NCI-H1092 (cell line): ENCODE results near the gene G6PD.
"Not testable (repeated sequence)": the region's sequence is repeated elsewhere in the genome, so short reads cannot be mapped to it uniquely, and the experiment has no call there.

Experiments
- DNase-seq: peaks from one replicate; lab custom pipeline; 2025; lab: John Stamatoyannopoulos, UW

G6PD gene

DNA sequence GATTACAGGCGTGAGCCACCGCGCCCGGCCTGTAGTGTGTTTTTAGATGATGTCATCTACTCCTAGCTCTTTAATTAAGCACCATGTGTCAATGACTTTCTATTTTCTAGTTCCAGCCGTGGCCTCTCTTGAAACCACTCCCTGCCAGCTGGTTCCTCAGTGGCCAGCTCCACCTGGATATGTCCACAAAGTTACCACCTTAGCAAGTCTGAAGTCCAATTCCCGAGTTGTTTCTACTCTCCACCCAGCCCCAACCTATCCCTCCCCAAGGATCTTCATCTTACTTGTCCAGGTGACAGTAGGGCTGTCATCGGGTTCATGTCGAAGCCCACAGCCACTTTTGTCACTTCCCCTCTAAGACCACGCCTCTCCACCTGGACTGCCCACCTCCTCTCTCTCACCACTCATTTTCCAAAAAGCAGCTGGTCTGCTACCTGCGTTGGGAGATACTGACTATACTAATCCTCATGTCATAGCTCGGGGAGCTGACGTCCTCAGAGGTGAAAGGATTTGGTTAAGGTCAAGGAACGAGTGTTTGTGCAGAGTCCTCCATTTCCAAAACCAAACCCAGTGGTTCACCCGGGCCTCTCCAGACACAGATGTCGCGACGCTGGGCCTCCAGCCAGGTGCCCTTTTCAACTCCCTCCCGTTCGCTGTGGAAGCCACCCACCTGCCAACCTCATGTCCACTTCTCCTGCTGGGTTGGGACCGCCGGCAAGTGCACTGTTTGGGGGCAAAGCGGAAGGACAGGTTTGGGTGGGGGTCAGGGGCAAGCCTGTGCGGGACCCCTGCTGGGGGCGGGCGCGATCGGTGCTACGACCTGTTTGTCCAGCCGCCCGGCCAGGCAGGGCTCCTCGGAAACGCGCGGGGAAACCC, 31.3 kb downstream of the G6PD start:
- DNase-seq = peak; percentile 11

DNA sequence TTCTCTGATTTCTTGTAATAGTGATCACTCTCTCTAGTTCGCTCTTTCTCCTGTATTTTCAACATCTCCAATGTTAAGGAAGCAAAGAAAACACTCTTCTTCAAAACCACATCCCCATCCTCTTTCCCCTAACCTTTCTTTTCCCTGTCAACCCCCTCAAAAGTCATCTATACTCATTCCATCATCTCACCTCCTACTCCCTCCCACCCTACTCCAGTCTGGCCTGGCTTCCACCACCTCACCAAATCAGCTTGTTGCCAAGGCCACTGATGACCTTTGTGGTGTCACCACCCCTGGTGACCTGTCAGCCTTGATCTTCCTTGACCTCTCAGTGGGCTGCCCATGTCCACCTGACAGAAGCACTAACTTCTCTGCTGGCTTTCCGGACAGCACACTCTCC, 32.9 kb downstream of the G6PD start:
- no peak for DNase-seq

DNA sequence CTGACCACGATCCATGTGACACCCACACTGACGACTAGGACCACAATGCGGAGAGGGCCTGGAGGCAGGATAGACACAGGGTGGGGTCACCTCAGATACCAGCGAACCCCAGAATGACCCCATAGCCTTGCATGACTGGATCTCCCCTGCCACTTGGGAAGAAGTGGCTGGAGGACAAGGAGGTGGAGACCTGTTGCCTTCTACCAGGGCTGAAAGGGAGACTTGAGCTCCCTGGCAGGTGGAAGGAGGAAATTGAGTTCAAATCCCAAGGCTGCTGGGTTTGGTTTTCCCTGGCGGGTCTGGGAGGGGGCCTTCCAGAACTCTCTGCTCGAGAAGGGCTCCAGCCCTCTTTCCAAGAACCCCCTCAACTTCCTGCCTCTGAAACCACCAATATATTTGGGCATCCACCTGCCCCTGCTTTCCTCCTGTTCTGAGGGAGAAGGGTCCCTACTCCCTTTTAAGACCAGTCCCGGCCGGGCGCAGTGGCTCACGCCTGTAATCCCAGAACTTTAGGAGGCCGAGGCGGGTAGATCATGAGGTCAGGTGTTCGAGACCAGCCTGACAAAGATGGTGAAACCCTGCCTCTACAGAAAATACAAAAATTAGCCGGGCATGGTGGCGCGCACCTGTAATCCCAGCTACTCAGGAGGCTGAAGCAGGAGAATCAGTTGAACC, 33.6 kb downstream of the G6PD start:
- no peak for DNase-seq

DNA sequence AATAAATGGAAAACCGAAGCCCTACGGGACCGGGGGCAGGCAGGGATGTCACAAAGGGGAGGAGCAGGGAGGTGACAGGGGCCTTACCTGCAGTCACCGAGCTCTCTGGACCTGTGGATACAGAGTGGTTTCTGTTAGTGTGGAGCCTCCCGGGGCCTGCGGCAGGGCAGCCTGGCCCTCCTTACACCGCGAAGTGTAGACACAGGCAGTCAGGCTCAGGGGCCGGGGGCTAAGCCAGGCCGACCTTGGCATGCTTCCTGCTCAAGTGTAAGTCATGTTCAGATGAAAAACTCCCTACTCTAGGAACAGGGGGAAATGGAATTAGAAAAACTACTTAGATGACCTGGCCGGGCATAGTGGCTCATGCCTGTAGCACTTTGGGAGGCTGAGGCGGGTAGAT, 34.9 kb downstream of the G6PD start:
- no peak for DNase-seq

DNA sequence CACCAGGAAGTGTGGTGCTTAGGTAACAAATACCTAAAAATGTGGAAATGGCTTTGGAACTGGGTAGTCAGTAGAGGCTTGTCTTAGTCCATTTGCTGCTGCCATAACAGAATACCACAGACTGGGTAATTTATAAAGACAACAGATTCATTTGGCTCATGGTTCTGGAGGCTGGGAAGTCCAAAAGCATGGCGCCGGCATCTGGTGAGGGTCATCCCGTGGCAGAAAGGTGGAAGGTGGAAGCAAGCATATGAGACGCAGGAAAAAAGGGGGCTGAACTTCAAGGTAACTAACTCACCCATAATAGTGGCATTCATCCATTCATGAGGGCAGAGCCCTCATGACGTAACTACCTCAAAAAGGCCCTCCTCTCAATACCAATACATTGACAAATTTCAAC, 37.2 kb downstream of the G6PD start:
- DNase-seq = no peak

DNA sequence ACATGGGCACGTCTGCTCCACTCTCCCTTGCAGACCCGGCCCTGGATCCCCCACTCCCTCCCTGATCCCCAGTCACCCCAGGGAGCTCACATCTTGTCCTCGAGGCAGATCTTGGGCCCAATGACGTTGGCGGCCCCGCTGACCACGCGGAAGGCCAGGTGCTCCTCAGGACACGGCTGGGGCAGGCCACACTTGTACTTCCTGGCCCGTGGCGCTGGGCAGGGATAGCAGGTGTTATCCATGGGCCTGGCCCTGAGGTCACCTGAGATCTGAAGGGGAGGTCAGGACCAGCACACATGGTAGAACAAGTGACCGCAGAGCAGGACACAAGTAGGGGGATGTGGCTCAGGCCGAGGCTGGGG, 38.3 kb downstream of the G6PD start:
- DNase-seq = no peak

DNA sequence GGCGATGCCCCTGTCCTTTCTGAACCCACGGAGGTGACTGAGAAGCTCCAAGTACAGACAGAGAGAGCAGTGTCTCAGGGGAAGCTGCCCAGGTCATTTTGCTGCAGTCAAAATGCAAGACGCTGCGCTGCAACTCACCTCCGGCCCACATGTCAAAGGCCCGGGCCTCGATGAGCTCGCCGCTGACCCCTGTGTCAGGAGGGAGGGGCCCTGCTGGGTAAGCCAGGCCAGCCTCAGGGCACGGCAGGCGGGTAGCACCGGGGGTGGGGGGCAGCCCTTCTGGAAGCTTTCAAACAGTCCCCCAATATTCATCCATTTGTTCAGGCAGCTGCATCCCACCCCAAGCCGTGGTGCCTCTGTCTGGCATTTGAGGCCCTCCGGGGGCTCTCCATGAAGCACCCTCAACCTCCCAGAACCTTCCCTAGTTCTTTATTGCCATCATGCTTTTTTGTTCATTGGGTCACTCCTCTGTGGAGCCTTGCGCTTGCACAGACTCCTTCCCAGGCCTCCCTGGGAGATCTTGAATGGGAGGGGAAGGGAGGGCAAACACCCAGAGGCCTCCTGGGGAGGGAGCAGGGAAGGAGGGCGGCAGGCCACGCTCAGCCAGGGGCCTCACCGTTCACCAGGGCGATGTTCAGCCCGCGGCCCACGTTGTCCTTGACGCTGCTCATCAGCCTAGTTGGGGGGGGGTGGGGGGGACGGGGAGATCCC, 38.8 kb downstream of the G6PD start:
- no peak for DNase-seq

DNA sequence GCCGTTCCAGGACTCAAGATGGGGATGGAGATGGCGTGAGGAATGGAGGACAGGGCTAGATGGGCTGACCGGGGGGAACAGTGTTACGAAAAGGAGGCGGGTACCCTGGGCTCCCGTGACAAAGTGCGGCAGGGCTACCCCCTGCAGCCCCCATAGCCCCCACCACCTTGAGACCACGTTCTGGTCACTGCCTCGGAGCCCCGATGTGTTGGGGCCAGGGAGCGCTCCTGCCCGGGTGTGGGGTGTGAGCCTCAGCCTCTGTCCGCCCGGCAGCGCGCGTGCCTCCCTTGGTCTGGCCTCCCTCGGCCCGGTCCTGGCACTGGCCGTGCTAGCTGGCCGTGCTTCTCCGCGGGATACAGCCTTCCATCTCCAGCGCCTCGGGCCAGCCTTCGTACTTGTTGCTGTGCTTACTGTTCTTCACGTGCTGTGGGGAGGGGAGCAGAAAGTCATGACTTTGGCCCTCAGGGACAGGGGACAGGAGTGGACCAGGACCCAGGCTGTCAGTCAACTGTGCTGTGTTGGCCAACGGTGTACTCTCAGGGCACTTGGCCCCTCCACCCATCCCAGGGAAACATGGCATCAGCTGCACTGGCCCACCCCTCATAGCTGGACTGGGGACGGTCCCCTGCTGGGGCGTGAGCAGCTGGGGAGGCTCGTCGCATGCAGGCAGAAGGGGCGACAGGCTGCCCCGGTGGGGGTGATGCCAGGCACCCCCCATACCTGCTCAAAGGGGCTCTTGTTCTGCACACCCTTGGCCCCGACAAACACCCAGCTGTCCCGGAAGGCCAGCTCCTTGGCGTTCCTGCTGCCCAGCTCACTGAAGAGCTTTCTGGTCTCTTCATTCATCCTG, 39.9 kb downstream of the G6PD start:
- DNase-seq = no peak

DNA sequence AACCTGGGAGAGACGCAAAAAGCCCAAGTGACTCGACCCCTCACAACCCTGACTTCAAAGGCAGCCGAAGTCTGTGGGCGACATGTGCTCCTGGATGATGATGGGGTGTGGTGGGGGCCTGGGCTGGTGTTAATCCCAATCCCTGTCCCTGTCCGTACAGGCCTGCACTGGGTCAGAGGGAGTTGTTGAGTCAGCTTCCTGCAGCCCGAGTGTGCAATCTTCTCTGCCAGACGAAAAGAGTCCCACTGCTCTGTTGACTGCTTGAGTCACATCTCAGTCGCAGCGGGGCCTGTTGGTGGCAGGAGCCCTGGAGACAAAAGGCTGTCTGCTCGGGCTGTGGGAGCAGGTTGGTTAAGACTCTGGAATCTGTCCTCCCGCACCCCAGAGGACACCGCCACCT, 40.9 kb downstream of the G6PD start:
- DNase-seq = no peak

DNA sequence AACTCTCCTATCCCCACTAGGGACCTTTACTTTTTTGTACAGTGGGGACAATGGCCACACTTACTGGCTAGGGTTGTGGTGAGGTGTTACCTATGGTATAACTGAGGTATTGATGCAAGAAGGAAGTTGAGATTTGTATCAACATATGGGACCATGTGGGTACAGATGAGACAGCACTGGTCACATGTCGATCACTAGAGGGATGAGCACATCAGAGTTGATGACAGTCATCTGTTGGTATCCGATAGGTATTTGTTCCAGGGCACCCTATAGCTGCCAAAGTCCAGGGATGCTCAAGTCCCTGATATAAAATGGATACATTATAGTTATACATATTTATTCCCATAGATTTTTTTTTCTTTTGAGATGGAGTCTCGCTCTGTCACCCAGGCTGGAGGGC, 43.7 kb downstream of the G6PD start:
- DNase-seq = no peak

DNA sequence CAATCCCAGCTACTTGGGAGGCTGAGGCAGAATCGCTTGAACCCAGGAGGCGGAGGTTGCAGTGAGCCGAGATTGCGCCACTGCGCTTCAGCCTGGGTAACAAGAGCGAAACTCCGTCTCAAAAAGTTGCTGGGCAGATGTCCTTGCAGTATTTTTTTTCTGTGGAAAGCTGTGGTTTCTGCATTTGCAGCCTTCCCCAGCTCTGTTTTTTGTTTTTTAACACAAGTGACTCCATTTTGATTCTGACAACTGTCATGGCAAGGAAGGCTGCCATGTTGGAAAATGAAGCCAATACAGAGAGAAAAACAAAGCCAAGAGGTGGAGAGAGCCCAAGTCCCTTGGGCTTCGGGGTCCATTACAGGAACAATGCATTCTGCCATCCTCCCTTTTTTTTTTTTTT, 44.5 kb downstream of the G6PD start:
- DNase-seq = no peak

DNA sequence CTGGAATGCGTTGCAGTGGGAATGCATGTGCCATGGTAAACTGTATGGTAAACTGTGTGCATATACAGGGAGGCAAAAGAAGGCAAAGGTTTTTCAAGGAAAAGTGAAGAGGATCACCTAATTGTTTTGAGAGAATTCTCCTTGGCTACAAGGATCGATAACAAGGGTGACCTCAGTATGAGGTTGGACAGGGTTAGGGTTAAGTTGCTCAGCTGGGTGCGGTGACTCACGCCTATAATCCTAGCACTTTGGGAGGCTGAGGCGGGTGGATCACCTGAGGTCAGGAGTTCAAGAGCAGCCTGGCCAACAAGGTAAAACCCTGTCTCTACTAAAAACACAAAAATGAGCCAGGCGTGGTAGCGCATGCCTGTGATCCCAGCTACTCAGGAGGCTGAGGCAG, 45.2 kb downstream of the G6PD start:
- DNase-seq = not testable (repeated sequence)

DNA sequence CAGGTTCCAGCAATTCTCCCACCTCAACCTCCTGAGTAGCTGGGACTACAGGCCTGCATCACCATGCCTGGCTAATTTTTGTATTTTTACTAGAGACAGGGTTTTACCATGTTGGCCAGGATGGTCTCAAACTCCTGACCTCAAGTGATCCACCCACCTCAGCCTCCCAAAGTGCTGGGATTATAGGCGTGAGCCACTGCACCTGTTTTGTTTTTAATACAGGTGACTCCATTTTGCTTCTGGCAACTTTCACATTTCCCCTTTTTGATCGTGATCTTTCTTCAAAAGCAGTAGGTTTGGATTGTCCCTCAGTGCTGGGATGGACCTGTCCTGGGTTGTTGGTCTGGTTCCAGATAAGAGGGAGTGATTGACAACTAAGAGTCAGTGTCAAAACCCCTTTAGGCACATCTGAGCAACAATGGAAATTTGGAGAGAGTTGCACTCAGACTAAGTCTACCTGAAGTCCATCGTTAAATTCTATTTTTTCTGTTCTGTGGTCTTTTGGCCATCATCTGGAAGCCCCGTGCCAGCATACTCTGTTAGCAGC, 50.0 kb downstream of the G6PD start:
- DNase-seq = not testable (repeated sequence)

DNA sequence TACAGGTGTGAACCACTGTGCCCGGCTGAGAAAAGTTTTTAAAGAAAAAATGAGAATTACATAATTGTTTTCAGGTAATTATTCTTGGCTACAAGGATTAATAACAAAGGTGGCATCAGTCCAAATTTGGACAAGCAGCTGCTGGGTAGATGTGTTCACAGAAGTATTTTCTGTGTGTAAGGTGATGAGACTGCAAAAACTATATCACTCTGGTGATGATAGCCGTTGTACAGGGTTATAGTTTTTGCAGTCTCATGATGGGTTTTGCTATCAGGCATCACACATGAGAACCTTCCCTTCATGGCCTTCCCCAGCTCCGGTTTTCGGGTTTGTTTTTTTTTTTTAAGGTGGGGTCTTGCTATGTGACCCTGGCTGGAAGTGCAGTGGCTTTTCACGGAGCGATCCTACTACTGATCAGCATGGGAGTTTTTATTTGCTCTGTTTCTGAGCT, 51.1 kb downstream of the G6PD start:
- no peak for DNase-seq

DNA sequence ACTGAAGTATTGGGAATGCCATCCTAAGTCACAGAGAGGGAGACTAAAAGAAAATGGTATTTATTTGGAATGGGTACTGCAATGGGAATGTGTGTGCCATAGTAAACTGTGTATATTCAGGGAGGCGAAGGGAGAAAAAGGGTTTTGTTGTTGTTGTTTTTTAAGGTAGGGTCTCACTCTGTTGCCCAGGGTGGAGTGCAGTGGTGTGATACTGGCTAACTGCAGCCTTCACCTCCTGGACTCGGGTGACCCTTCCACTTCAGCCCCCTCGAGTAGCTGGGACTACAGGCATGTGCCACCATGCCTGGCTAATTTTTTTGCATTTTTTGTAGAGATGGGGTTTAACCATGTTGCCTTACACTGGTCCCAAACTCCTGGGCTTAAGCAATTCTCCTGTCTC, 51.9 kb downstream of the G6PD start:
- DNase-seq = no peak

DNA sequence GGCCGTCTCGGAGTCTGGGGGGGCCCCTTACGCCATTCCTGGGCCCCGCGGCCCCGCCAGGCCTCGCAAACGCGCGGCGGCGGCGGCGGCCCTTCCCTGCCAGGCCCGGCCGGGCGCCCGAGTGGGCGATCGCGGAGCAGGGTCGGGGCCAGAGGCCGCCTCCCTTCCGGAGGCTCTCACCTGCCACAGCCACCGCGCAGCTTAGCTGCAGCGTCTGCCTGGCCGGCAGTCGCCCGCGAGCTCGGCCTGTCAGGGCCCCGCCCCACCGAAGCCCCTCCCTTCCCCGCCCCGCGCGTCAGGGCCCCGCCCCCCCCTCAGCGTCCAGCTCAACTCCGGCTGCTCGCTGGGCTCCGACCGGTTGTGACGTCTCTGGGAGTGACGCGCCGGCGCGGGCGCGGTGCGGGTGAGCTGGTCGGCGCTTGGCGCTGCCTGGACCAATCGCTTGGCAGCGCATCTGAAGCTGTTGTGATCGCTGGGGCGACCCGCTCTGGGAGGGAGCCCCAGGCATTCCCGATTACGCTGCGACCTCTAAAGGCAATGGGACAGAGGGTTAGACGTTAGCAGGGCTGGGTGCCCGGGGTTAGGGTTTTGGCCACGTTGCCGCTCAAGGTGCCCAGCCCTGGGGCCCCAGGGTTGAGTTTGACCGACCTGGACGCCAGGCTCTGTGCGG, 56.1 kb downstream of the G6PD start, which contains the start of gene SLC10A3:
SLC10A3 (minus strand) TSS at position 216 of the 670 bp plus-strand sequence. CDS start 1,689 bp downstream, outside the sequence.
- DNase-seq = peak; percentile 93

DNA sequence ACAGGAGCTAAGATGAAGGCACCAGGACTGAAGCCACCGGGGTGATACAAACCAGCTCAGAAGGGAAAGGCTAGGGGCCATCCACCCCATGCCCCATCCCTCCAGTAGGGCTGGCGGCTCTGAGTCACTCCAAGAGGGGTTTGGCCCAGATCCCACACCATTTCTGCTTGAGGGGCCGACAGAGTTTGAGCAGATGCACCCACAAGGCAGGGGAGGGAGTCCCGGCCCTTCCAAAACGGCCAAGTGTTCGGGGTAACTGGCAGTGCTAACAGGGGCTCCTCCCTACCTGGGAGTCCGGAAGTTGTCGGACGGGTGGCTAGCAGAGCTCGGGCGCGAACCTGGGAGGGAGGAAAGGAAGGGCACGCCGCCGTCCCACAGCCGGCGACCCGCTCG, 56.6 kb downstream of the G6PD start:
- DNase-seq = no peak

DNA sequence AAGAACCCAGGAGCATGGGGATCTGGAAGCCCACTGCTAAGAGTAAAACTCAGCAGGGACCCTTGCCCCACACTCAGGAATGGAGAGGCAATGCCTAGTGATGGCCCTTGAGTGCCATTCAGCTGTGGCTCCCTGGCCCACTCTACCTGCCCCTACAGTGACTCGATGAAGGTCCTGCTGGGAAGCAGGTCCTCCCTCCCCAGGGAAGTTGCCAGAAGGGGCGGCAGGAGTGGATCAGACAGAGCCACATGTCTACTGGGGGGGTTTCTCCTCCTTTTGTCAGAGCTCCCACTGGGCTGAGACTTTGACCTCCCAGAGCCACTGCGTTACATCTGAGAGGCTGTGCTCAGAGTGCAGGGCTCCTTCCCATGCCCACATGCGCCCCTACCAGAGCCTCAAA, 57.5 kb downstream of the G6PD start:
- DNase-seq = no peak

DNA sequence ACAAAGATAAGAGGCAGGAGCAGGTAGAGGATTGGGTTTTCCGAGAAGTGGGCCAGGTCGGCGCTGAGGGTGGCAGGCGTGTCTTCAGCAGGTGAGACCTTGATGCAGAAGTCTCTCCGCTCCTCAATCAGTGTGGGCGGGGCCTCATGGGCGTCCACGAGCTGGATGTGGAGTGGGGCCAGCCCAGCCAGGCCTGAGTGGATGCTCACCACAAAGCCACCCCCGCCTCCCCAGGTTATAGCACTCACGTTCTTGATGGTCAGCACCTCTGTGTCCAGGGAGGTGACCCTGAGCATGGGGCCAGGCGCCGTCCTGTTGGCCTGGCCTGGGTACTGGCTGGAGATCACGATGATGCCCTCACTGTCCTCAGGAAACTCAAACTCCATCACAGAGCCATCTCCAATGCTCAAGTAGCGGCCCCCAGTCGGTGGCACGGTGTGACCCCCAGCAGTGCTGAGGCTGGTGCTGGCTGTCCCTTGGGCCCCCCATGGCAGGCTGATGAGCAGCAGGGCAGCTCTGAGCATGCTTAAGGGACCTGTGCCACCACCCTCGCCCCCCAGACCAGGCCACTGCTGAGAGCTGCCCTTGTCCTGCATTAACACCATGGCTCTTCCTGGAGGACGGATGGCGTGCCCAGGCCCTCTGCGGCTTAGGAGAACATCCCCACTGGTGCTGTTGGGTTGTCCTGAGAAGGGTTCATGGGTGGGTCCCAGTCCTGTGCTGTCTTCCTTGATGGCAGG, 58.1 kb downstream of the G6PD start:
- DNase-seq = no peak
